Psoas muscle (tissue), 8 donors: ENCODE measurements around the gene AHCY. TPM values are rescaled to one million over a fixed set of nuclear protein-coding genes. Genes with fewer than 3 reads are reported as not detected.
"Not testable (repeated sequence)": the region's sequence is repeated elsewhere in the genome, so short reads cannot be mapped to it uniquely, and the experiment has no call there.

Experiments used
- ATAC-seq, 4 donors: fragments of 200-7000 bp; cut with Tn5 transposase; one replicate each; pipeline ENCODE4 v1.9.1; 2020; ENCODE audit warnings: moderate library complexity in 3 of 4, mild to moderate bottlenecking in 2 of 4
- DNase-seq, 2 donors: peaks; one replicate each; pipeline ENCODE4 v3.0.0-alpha.2; 2020
- H3K27ac ChIP-seq: fragments of 200-600 bp; one replicate; pipeline ENCODE4 v1.8.0; 2022
- H3K27me3 ChIP-seq, 3 donors: fragments of 200-600 bp in 1 of 3; one replicate each; pipeline versions ENCODE4 v1.6.1 to v1.8.0; 2013 to 2022; ENCODE audit warnings: low read length in 2 of 3, mild to moderate bottlenecking in 2 of 3, moderate library complexity in 1 of 3; ENCODE audit not compliant: insufficient read depth in 3 of 3
- H3K36me3 ChIP-seq, 2 donors: fragments of 200-600 bp in 1 of 2; one replicate each; pipeline versions ENCODE4 v1.6.1 to v1.8.0; 2013 to 2022; ENCODE audit warnings: low read depth in 1 of 2, mild to moderate bottlenecking in 1 of 2, moderate library complexity in 1 of 2; ENCODE audit not compliant: insufficient read depth in 1 of 2
- H3K4me1 ChIP-seq: fragments of 200-600 bp; one replicate; pipeline ENCODE4 v1.8.0; 2022
- H3K4me3 ChIP-seq: fragments of 200-600 bp; one replicate; pipeline ENCODE4 v1.8.0; 2022; ENCODE audit warnings: mild to moderate bottlenecking
- H3K9me3 ChIP-seq: fragments of 200-600 bp; one replicate; pipeline ENCODE4 v1.8.0; 2022
- CTCF ChIP-seq: fragments of 200-600 bp; IDR thresholded peaks from one replicate; pipeline ENCODE4 v1.8.0; 2022; ENCODE audit warnings: antibody characterized with exemption
- WGBS, 3 donors: extraction: QIAGEN DNeasy Blood & Tissue Kit; methylation state at CpG; one replicate each; pipeline versions ENCODE4 v1.1.6 to v1.1.7; 2013; 5-methylcytosine and 5-hydroxymethylcytosine counted together
- intact Hi-C, 2 donors: fragments of 100-400 bp; cut with DNase I; formaldehyde crosslinking; loops; one replicate each; pipeline versions ENCODE4 v1.11.0 to v1.14.2; 2022
- polyA plus RNA-seq, 3 donors: library from polyadenylated mRNA; stranded (reverse); fragments of 200-250 nt; gene quantifications; one replicate each; pipeline ENCODE4 v1.2.3, GENCODE V29; 2013
- total RNA-seq, 4 donors: library from RNA; stranded (reverse); fragmentation: NEBNext Ultra II Directional in 2 of 4; extraction: Animal tissue kit (Norgen Biotek cat#: 25700) in 2 of 4; gene quantifications; one replicate each; pipeline versions ENCODE4 v1.2.1 to v1.2.4, GENCODE V29; 2021 to 2023
- donor health status: healthy with polysubstance abuse.
- donor health status: DM: no; HTN: no; CAD: no; lungs with moderate emphysema.
- donor health status: Bipolar disorder and iron deficiency.
- donor health status: healthy.
- donor health status: DM: yes; HTN: yes; CAD: no.
- donor health status: DM: no; HTN: no; CAD: no.
- donor health status: DM: no; HTN: no; CAD: no.
- donor health status: DM: yes; HTN: yes; CAD: no.

The AHCY gene
- total and polyA plus RNA-seq, 7 donors = 56.2 to 128 (median 89.6) TPM

- intact Hi-C loops = no loop called here
- H3K36me3 ChIP-seq = peaks cover 5 to 71% of the 10 kb centered on the region in 2 donors
- TF ChIP-seq CTCF = no peak
Measured at GRCh38 chr20:34293589-34293988, 9.6 kb downstream of the AHCY start.

GRCh38 chr20:34293119-34293518, 10.0 kb downstream of the AHCY start:
- H3K9me3 ChIP-seq = no peaks in the 10 kb centered on the region
- WGBS, 3 donors = 86 to 90% (median 87%) methylated on average over 5 of the region's 5 CpGs
- H3K27ac ChIP-seq = no peak overlapping the region
- ATAC-seq = no peak
- TF ChIP-seq CTCF = no peak
- H3K4me3 ChIP-seq = no peak overlapping the region
- no peaks in the 10 kb centered on the region for H3K4me1 ChIP-seq
- intact Hi-C loops = no loop called here
- H3K36me3 ChIP-seq = peaks cover 5 to 76% of the 10 kb centered on the region in 2 donors
- no peaks in the 10 kb centered on the region for H3K27me3 ChIP-seq
- DNase-seq = no peak

More at GRCh38 chr20:34293589-34293988, 9.6 kb downstream of the AHCY start:
- WGBS, 3 donors = 78 to 79% (median 79%) methylated on average over 7 of the region's 7 CpGs
- H3K9me3 ChIP-seq = no peaks in the 10 kb centered on the region
- H3K27ac ChIP-seq = no peak overlapping the region
- H3K4me1 ChIP-seq = no peaks in the 10 kb centered on the region
- DNase-seq (no peak), ATAC-seq (no peak)
- no peak overlapping the region for H3K4me3 ChIP-seq
- no peaks in the 10 kb centered on the region for H3K27me3 ChIP-seq

GRCh38 chr20:34292496-34292895, 10.7 kb downstream of the AHCY start:
- 96 to 100% (median 100%) methylated on average over 3 of the region's 3 CpGs for WGBS, 3 donors
- H3K36me3 ChIP-seq = peaks cover 5 to 82% of the 10 kb centered on the region in 2 donors
- intact Hi-C loops = no loop called here
- H3K4me1 ChIP-seq = no peaks in the 10 kb centered on the region
- DNase-seq (no peak), ATAC-seq (no peak)
- H3K27ac ChIP-seq = no peak overlapping the region
- no peak overlapping the region for H3K4me3 ChIP-seq
- no peaks in the 10 kb centered on the region for H3K9me3 ChIP-seq
- no peak for TF ChIP-seq CTCF
- no peaks in the 10 kb centered on the region for H3K27me3 ChIP-seq

GRCh38 chr20:34290471-34290870, 12.7 kb downstream of the AHCY start:
- DNase-seq (no peak), ATAC-seq (no peak)
- Histone ChIP-seq H3K27ac (no peak overlapping the region), H3K9me3 (no peaks in the 10 kb centered on the region), H3K4me1 (no peaks in the 10 kb centered on the region), H3K36me3 (peaks cover 5 to 96% of the 10 kb centered on the region in 2 donors), H3K27me3 (no peaks in the 10 kb centered on the region), H3K4me3 (no peak overlapping the region)
- no peak for TF ChIP-seq CTCF
- intact Hi-C loops = no loop called here
- 95 to 98% (median 98%) methylated on average over 11 of the region's 11 CpGs for WGBS, 3 donors

- intact Hi-C loops, H3K27me3 ChIP-seq, H3K27ac ChIP-seq, H3K4me1 ChIP-seq, H3K9me3 ChIP-seq, H3K4me3 ChIP-seq, DNase-seq, ATAC-seq: not testable (repeated sequence)
- peaks cover 17 to 96% of the 10 kb centered on the region in 2 donors for H3K36me3 ChIP-seq
- 94 to 96% (median 95%) methylated on average over 5 of the region's 5 CpGs for WGBS, 3 donors
Measured at GRCh38 chr20:34287500-34287899, 15.7 kb downstream of the AHCY start.
